Renal cortex interstitium (tissue), 11 donors: ENCODE results near the gene LRRC40. TPM values are rescaled to one million over a fixed set of nuclear protein-coding genes. Genes with fewer than 3 reads are reported as not detected.

Source experiments
- DNase-seq, 11 donors: peaks; one replicate each; pipeline ENCODE4 v3.0.0-alpha.2; 2013; ENCODE audit warnings: low read depth in 9 of 11, low spot score in 4 of 11; ENCODE audit errors: extremely low read depth in 1 of 11
- polyA plus RNA-seq, 3 donors: library from polyadenylated mRNA; unstranded; fragments of 120-200 nt; gene quantifications; one replicate each; pipeline ENCODE4 v1.2.1, GENCODE V29; 2013; ENCODE audit not compliant: insufficient read length in 3 of 3

LRRC40 gene
- polyA plus RNA-seq, 3 donors, result 23.4 to 27.5 (median 24.9) TPM

DNA sequence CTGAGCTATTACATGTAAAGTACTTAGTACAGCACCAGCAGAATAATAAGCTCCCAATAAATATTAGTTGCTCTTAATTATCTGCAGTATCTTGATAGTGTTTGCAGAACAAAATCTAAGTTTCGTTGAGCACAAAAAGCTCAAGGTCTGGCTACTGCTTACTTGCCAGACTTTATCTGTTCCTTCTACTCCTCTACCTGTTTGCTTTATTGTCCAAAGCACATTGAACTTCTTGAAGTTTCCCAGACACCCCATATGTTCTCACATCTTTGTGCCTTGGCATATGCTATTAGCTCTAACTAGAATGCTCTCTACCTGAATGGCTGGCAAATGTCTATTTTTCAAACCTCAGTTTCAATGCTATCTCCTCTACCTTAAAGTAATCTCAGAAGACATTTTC lies 54.9 kb downstream of the LRRC40 start:
- no peak for DNase-seq

GRCh38 chr1:70146488-70146887 lies 58.9 kb downstream of the LRRC40 start:
- no peak for DNase-seq

DNA sequence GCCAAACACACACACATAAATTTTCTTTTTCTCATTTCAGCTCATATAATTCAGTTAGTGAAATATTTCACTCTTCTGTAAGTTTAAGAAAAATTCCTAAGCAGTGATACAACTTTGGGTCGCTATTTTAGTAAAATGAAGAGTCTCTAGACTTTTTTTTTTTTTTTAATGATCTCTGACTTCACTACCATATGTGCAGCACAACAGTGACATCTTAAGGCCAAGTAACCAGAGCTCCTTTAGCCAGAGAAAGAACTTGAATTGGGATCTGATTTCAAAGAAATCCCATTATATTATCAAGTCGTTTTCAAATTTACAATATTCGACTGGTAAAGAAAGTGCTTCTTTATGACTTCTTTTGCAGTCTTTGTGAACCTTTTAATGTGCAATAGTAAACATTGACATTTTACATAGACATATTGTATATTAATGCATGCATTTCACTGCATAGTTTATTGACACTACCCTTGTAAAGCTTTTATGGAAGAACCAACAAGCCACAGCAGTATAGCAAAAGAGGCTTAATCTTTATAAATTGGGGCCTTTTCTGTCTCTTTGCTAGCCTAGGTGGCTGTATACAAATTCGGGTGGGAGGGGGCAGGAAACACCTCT lies 62.2 kb downstream of the LRRC40 start:
- peak in 2 of 11 donors; percentile 10 to 11 for DNase-seq

GRCh38 chr1:70142075-70142474 lies 63.3 kb downstream of the LRRC40 start:
- peak in 6 of 11 donors; percentile 3 to 32 (median 24) for DNase-seq

- no peak for DNase-seq
Measured at GRCh38 chr1:70140894-70141293, 64.5 kb downstream of the LRRC40 start.

DNA sequence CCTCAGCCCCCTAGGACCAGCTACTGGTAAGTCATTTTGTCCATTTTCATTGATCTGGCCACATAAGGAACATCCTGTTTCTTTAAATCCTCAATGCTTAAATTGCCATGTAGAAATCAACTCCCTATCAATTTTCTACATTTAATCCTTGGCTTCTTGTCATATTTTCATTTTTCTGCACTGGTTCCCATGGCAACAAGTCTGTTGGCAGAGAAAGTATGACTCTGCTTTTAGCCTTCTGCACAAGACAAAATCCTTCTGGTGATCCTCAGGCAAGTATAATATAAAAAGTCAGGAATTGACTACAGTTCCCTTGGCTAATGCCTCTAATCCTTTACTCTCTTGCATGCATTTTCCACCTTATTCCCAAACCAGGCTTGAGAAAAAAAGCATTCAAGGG lies 65.0 kb downstream of the LRRC40 start:
- peak in 8 of 11 donors; percentile 23 to 55 (median 33) for DNase-seq

GRCh38 chr1:70134148-70134547 lies 71.2 kb downstream of the LRRC40 start:
- no peak for DNase-seq

- DNase-seq, result no peak
Measured at GRCh38 chr1:70117046-70117445, 88.3 kb downstream of the LRRC40 start.

- no peak for DNase-seq
Measured at GRCh38 chr1:70115315-70115714, 90.1 kb downstream of the LRRC40 start.

- no peak for DNase-seq
Measured at GRCh38 chr1:70112838-70113237, 92.5 kb downstream of the LRRC40 start.

DNA sequence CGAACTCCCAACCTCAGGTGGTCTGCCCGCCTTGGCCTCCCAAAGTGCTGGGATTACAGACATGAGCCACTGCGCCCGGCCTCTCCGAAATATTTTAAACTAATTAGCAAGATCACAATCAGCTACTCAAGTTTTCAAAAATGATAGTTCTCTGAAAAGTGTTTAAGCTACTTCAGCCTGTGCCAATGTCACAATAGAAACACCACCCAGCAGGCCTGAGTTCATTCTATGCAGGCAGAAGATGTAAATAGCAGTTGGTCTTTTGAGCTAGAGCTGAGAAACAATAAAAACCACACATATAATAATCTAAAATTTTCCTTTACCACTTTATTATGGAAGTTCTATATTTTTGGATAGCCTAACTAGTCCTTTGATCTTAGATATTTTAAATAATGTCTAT lies 96.1 kb downstream of the LRRC40 start:
- DNase-seq, result no peak

GRCh38 chr1:70103770-70104169 lies 101.6 kb downstream of the LRRC40 start:
- DNase-seq, result no peak

DNA sequence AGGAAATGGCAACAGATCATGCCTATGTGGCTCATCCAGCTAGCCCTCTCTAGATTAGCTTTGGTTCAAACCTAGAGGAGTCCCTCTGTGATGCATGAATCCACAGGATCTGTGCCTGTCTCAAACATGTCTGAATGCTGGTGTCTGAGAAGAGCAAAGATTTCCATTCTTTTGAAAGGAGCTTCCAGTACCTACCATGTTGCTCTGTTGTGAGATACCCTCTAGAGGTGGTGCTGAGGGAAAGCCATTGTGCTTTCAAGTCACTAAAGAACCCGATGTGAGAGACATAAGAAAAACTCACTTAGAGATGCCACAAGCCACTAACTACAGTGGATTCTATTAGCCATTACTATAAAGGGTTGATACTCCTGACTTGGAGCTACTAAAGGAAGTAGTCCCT lies 103.6 kb downstream of the LRRC40 start:
- no peak for DNase-seq

DNA sequence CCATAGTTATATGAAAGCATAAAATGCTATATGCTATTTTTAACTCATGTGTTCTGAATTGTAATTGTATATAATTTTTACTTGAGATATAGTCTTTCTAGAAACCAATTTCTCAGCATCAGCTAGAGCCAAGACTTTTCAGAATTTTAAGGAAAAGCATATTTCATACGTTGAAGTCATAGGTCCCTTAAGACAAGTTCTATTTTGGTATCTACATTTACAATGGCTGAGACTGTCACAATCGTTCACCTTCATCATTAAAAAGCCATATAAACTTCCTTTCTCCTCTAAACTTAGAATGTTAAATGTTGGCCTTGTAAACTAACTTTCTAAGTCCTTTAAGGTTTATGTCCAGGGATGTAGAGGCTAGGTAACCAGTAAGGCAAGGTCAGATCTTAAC lies 104.1 kb downstream of the LRRC40 start:
- no peak for DNase-seq

Other genes with a start within 250 kb of the LRRC40 start
- gene SRSF11, start 15.8 kb upstream of the LRRC40 start, polyA plus RNA-seq, result 100 to 1,000 TPM; 325 to 505 (median 435) TPM
- 10 to 100 TPM; 23.2 to 32.3 (median 28.5) TPM for gene ANKRD13C, start 149.1 kb upstream of the LRRC40 start, polyA plus RNA-seq
- gene CTH, start 205.7 kb upstream of the LRRC40 start, polyA plus RNA-seq, result 10 to 100 TPM; 11.8 to 21.4 (median 17.3) TPM